ENCODE measurements around the gene THSD7A. TPM values are rescaled to one million over a fixed set of nuclear protein-coding genes. Genes with fewer than 3 reads are reported as not detected.

The THSD7A gene
- total and polyA plus RNA-seq, 2 of the 8 experiments (the other 6 are each of a cell fraction or from before 2014, with no cell fraction given): 0.44 to 1.2 TPM

DNA sequence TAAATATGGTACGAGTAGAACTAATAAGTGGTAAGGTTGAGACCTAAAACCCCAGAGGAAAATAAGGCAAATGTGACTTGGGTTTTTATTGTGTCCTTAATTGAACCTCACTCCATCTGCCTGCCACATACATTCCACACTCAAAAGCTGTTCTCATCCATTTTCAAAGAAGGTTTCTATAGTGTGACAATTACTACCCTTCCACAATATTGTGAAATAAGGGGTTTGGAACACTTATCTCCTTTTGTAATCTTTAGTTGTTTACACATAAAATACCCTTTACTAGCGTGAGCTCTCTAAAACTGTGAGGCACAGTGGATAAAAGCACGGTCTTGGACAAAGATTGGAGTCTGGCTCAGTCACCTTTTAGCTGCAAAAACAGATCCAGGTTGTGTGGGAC, 166.6 kb downstream of the THSD7A start:
- no peak overlapping the region for H2BK5ac ChIP-seq (ENCODE audit: low read depth, low read length)
- H4K8ac ChIP-seq (ENCODE audit: extremely low read depth, insufficient read depth, low read length): no peak overlapping the region
- H3K27me3 ChIP-seq (replicated peaks in 1 of 4; ENCODE audit: control insufficient read depth in 3 of 4, extremely low read depth in 1 of 4, insufficient read depth in 3 of 4, low read length in 3 of 4): no peaks in the 10 kb centered on the region
- no peak overlapping the region for H3K18ac ChIP-seq (ENCODE audit: extremely low read depth, low read length)
- no peaks in the 10 kb centered on the region for H3K23me2 ChIP-seq (ENCODE audit: low read depth, low read length)
- 89% methylated on average over 3 of the region's 3 CpGs; no CpG with 5 or more reads in 1 of the 2 experiments for WGBS, 2 experiments (ENCODE audit: extremely low coverage in 1 of 2, insufficient coverage in 1 of 2, insufficient read length in 1 of 2, insufficient replicate concordance in 2 of 2, low coverage in 1 of 2, low lambda C conversion rate in 2 of 2, missing lambda C conversion rate in 1 of 2)
- FAIRE-seq: no peak
- H4K91ac ChIP-seq (replicated peaks; ENCODE audit: insufficient read length, low read length): no peak overlapping the region
- H2BK12ac ChIP-seq (ENCODE audit: low read depth, low read length): no peak overlapping the region
- H3K4me2 ChIP-seq (ENCODE audit: insufficient read depth in 1 of 2, low read depth in 2 of 2, low read length in 2 of 2): no peak overlapping the region
- no peak overlapping the region for H2AFZ ChIP-seq (ENCODE audit: low read length)
- H3K4ac ChIP-seq (replicated peaks; ENCODE audit: insufficient read length, low read depth, low read length): no peak overlapping the region
- H2AK5ac ChIP-seq (ENCODE audit: low read depth, low read length): no peak overlapping the region
- no peaks in the 10 kb centered on the region for H3K36me3 ChIP-seq (ENCODE audit: control insufficient read depth in 2 of 4, insufficient read depth in 4 of 4, low read length in 3 of 4)
- H3K79me1 ChIP-seq (ENCODE audit: low read depth, low read length): no peaks in the 10 kb centered on the region
- ChIA-PET CTCF (ENCODE audit: partially characterized antibody) (no interaction called here), POLR2A (ENCODE audit: partially characterized antibody) (no interaction called here)
- H2BK15ac ChIP-seq (ENCODE audit: low read length): no peak overlapping the region
- H3K56ac ChIP-seq (replicated peaks; ENCODE audit: insufficient read length, low read depth, low read length): no peak overlapping the region
- H3K4me3 ChIP-seq (ENCODE audit: extremely low read depth in 1 of 4, insufficient read depth in 2 of 4, low read depth in 3 of 4, low read length in 4 of 4): no peak overlapping the region
- no peak overlapping the region for H2BK120ac ChIP-seq (replicated peaks; ENCODE audit: low read depth, low read length)
- no peak overlapping the region for H2BK20ac ChIP-seq (ENCODE audit: low read length)
- H4K20me1 ChIP-seq (replicated peaks in 1 of 2; ENCODE audit: control insufficient read depth in 1 of 2, insufficient read depth in 2 of 2, low read length in 2 of 2): no peaks in the 10 kb centered on the region
- no peaks in the 10 kb centered on the region for H3K9me3 ChIP-seq (ENCODE audit: insufficient read depth in 2 of 2, low read depth in 1 of 2, low read length in 1 of 2)
- no peak overlapping the region for H4K5ac ChIP-seq (ENCODE audit: insufficient read length, low read depth, low read length)
- H3K79me2 ChIP-seq (ENCODE audit: control insufficient read depth in 1 of 2, insufficient read depth in 2 of 2, low read length in 2 of 2): no peaks in the 10 kb centered on the region
- no peaks in the 10 kb centered on the region for H3K4me1 ChIP-seq (replicated peaks in 1 of 4; ENCODE audit: control insufficient read depth in 3 of 4, insufficient read depth in 4 of 4, low read length in 3 of 4)
- DNase-seq (ENCODE audit: low read depth in 1 of 2, low spot score in 2 of 2): no peak
- no peak overlapping the region for H3K9ac ChIP-seq (replicated peaks in 1 of 4; ENCODE audit: extremely low read depth in 1 of 4, low read depth in 3 of 4, low read length in 3 of 4)
- no peak overlapping the region for H3K23ac ChIP-seq (ENCODE audit: insufficient read length)
- H3K27ac ChIP-seq (ENCODE audit: low read depth, low read length): no peak overlapping the region
- H3K14ac ChIP-seq (ENCODE audit: insufficient read length): no peak overlapping the region
- TF ChIP-seq KDM5A (IDR thresholded peaks at IDR 0.05; ENCODE audit: low read length): no peak
- TF ChIP-seq SP4 (IDR thresholded peaks at IDR 0.05; ENCODE audit: low read length): no peak
- TF ChIP-seq CTBP2 (IDR thresholded peaks at IDR 0.05; ENCODE audit: borderline replicate concordance, insufficient read depth, insufficient read length, low read length): no peak
- no peak for TF ChIP-seq KDM4A (IDR thresholded peaks at IDR 0.05; ENCODE audit: low read depth, low read length, severe bottlenecking)
- TF ChIP-seq BACH1 (IDR thresholded peaks at IDR 0.05; ENCODE audit: low read length): no peak
- no peak for TF ChIP-seq JUND (IDR thresholded peaks at IDR 0.05; ENCODE audit: low read length)
- TF ChIP-seq HDAC6 (IDR thresholded peaks at IDR 0.05; ENCODE audit: low read depth, low read length): no peak
- TF ChIP-seq CREB1 (IDR thresholded peaks at IDR 0.05): no peak
- no peak for TF ChIP-seq JUN (IDR thresholded peaks at IDR 0.05; ENCODE audit: low read depth, low read length)
- TF ChIP-seq CEBPB (IDR thresholded peaks at IDR 0.05; ENCODE audit: low read depth, low read length): no peak
- TF ChIP-seq RFX5 (IDR thresholded peaks at IDR 0.05; ENCODE audit: borderline replicate concordance, low read depth, low read length): no peak
- TF ChIP-seq, protein P1, sequence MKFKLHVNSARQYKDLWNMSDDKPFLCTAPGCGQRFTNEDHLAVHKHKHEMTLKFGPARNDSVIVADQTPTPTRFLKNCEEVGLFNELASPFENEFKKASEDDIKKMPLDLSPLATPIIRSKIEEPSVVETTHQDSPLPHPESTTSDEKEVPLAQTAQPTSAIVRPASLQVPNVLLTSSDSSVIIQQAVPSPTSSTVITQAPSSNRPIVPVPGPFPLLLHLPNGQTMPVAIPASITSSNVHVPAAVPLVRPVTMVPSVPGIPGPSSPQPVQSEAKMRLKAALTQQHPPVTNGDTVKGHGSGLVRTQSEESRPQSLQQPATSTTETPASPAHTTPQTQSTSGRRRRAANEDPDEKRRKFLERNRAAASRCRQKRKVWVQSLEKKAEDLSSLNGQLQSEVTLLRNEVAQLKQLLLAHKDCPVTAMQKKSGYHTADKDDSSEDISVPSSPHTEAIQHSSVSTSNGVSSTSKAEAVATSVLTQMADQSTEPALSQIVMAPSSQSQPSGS (IDR thresholded peaks at IDR 0.05; ENCODE audit: low read length): no peak
- no peak for TF ChIP-seq MAFK (IDR thresholded peaks at IDR 0.05; ENCODE audit: low read depth, low read length)
- no peak for TF ChIP-seq ASH2L (IDR thresholded peaks at IDR 0.05; ENCODE audit: low read length)

Data from H1 (cell line).